HCT116 (cell line): Measurements from ENCODE around the gene ATN1. TPM values are rescaled to one million over a fixed set of nuclear protein-coding genes. Genes with fewer than 3 reads are reported as not detected.

Experiments
- ATAC-seq: fragments of 200-7000 bp; cut with Tn5 transposase; 2 replicates; pipeline ENCODE4 v1.9.1; 2020; ENCODE audit warnings: mild to moderate bottlenecking, moderate library complexity
- BruUV-seq: library from RNA; stranded (reverse); fragments of 400-500 nt; replicated peaks from 2 replicates; lab custom pipeline; 2021; lab: Mats Ljungman, UMichigan
- CTCF ChIA-PET: fragments of 300-600 bp; sonication (Branson Sonifier 250); formaldehyde crosslinking; loops from one replicate; lab custom pipeline; 2021; ENCODE audit warnings: antibody characterized with exemption; lab: Charles Lee
- POLR2A ChIA-PET: fragments of 300-600, 350-600 bp; sonication (Branson Sonifier 250); formaldehyde crosslinking; loops from one replicate; lab custom pipeline; 2021; ENCODE audit warnings: antibody characterized with exemption; lab: Charles Lee
- RAD21 ChIA-PET, 2 experiments: fragments of 300-600 bp; sonication (Branson Sonifier 250); formaldehyde crosslinking; loops; one replicate each; lab custom pipeline; 2023; ENCODE audit warnings: low total read pairs in 2 of 2; ENCODE audit not compliant: uncharacterized antibody in 2 of 2, unreplicated experiment in 2 of 2, low non-redundant PET in 1 of 2; lab: Charles Lee
- DNase-seq: peaks from one replicate; pipeline ENCODE4 v3.0.0-alpha.2; 2010; ENCODE audit warnings: low read depth, low spot score
- H2AFZ ChIP-seq: fragments of 200-600 bp; shearing (Covaris generic), sonication (generic); 2 replicates; pipeline ENCODE4 v1.6.1; 2017; ENCODE audit warnings: low read depth, mixed run types, mixed read lengths, antibody characterized with exemption, low read length; ENCODE audit not compliant: poor library complexity, severe bottlenecking
- H3K27ac ChIP-seq: 2 replicates; pipeline ENCODE4 v1.5.1; 2012; ENCODE audit warnings: low read depth, low read length
- H3K27me3 ChIP-seq: fragments of 200-600 bp; sonication (generic); 2 replicates; pipeline ENCODE4 v1.6.1; 2016; ENCODE audit warnings: mixed run types, low read length, mixed read lengths; ENCODE audit not compliant: insufficient read depth
- H3K36me3 ChIP-seq, 2 experiments: fragments of 200-500 bp in 1 of 2; fragments of 200-600 bp in 1 of 2; sonication (Bioruptor generic) in 1 of 2; sonication (generic) in 1 of 2; 2 replicates each; pipeline versions ENCODE4 v1.5.1 to v1.6.1; 2014 to 2016; ENCODE audit warnings: low read length in 2 of 2, inconsistent platforms in 1 of 2, mixed read lengths in 1 of 2, mixed run types in 1 of 2; ENCODE audit not compliant: insufficient read depth in 2 of 2, control insufficient read depth in 1 of 2
- H3K4me1 ChIP-seq, 2 experiments: fragments of 200-600 bp in 1 of 2; sonication (generic) in 1 of 2; 2 replicates each; pipeline versions ENCODE4 v1.5.1 to v1.6.1; 2012 to 2017; ENCODE audit warnings: low read length in 2 of 2, inconsistent platforms in 1 of 2, mild to moderate bottlenecking in 1 of 2, mixed read lengths in 1 of 2, mixed run types in 1 of 2, moderate library complexity in 1 of 2; ENCODE audit not compliant: insufficient read depth in 2 of 2, control insufficient read depth in 1 of 2
- H3K4me2 ChIP-seq: fragments of 200-600 bp; sonication (generic); 2 replicates; pipeline ENCODE4 v1.6.1; 2017; ENCODE audit warnings: mixed run types, low read length, mixed read lengths
- H3K4me3 ChIP-seq, 2 experiments: fragments of 200-600 bp in 1 of 2; sonication (generic) in 1 of 2; replicated peaks in 1 of 2; 2 replicates each; pipeline ENCODE4 v1.5.1; 2011 to 2016; ENCODE audit warnings: low read length in 2 of 2, control low read depth in 1 of 2, low read depth in 1 of 2, mild to moderate bottlenecking in 1 of 2, mixed read lengths in 1 of 2, mixed run types in 1 of 2
- H3K79me2 ChIP-seq: fragments of 200-600 bp; sonication (generic); 2 replicates; pipeline ENCODE4 v1.6.1; 2017; ENCODE audit warnings: mild to moderate bottlenecking, mixed run types, low read length, moderate library complexity, mixed read lengths; ENCODE audit not compliant: insufficient read depth
- H3K9ac ChIP-seq: fragments of 200-600 bp; sonication (generic); 2 replicates; pipeline ENCODE4 v1.6.1; 2016; ENCODE audit warnings: low read length, mixed read lengths
- H3K9me2 ChIP-seq: fragments of 200-600 bp; sonication (generic), shearing (Covaris generic); 2 replicates; pipeline ENCODE4 v1.6.1; 2017; ENCODE audit warnings: mixed run types, mild to moderate bottlenecking, moderate library complexity; ENCODE audit not compliant: insufficient read depth
- H3K9me3 ChIP-seq, 2 experiments: fragments of 200-500 bp in 1 of 2; fragments of 200-600 bp in 1 of 2; sonication (Bioruptor generic) in 1 of 2; sonication (generic) in 1 of 2; 2 replicates each; pipeline ENCODE4 v1.6.1; 2014 to 2017; ENCODE audit warnings: low read length in 2 of 2, mixed read lengths in 2 of 2, inconsistent platforms in 1 of 2, low read depth in 1 of 2, mild to moderate bottlenecking in 1 of 2, mixed run types in 1 of 2, moderate library complexity in 1 of 2; ENCODE audit not compliant: control insufficient read depth in 1 of 2, insufficient read depth in 1 of 2
- H4K20me1 ChIP-seq: fragments of 200-600 bp; sonication (generic), shearing (Covaris generic); 2 replicates; pipeline ENCODE4 v1.6.1; 2017; ENCODE audit warnings: mixed run types, mild to moderate bottlenecking, moderate library complexity; ENCODE audit not compliant: insufficient read depth
- CEBPB ChIP-seq: IDR thresholded peaks from 2 replicates; pipeline ENCODE4 v1.6.1; 2012; ENCODE audit warnings: low read depth
- EGR1 ChIP-seq: IDR thresholded peaks from 2 replicates; pipeline ENCODE4 v1.6.1; 2012; ENCODE audit warnings: low read depth
- EZH2 ChIP-seq: fragments of 200-600 bp; sonication (generic); IDR thresholded peaks from 2 replicates; pipeline ENCODE4 v1.6.1; 2017; ENCODE audit warnings: antibody characterized with exemption, mixed run types
- FOSL1 ChIP-seq: IDR thresholded peaks from 2 replicates; pipeline ENCODE4 v1.6.1; 2012; ENCODE audit warnings: low read depth
- JUND ChIP-seq: IDR thresholded peaks from 2 replicates; pipeline ENCODE4 v1.6.1; 2012
- POLR2A ChIP-seq: IDR thresholded peaks from 2 replicates; pipeline ENCODE4 v1.7.0; 2011; ENCODE audit warnings: borderline replicate concordance; ENCODE audit not compliant: insufficient read depth, insufficient read length; ENCODE audit errors: extremely low read depth
- POLR2AphosphoS5 ChIP-seq: IDR thresholded peaks from 2 replicates; pipeline ENCODE4 v1.6.1; 2011; ENCODE audit warnings: mild to moderate bottlenecking, low read depth, low read length, moderate library complexity
- RAD21 ChIP-seq: IDR thresholded peaks from 2 replicates; pipeline ENCODE4 v1.6.1; 2012; ENCODE audit warnings: low read depth, mild to moderate bottlenecking
- SRF ChIP-seq: IDR thresholded peaks from 2 replicates; pipeline ENCODE4 v1.6.1; 2012; ENCODE audit warnings: low read depth
- TCF7L2 ChIP-seq: IDR thresholded peaks from 2 replicates; pipeline ENCODE4 v1.7.0; 2011; ENCODE audit warnings: borderline replicate concordance, inconsistent platforms; ENCODE audit not compliant: insufficient read depth, insufficient read length; ENCODE audit errors: extremely low read depth
- YY1 ChIP-seq: IDR thresholded peaks from 2 replicates; pipeline ENCODE4 v1.6.1; 2011; ENCODE audit warnings: low read length, low read depth, moderate library complexity, mild to moderate bottlenecking; ENCODE audit not compliant: insufficient replicate concordance; ENCODE audit errors: extremely low read depth
- ZFX ChIP-seq: fragments of 450-650 bp; IDR thresholded peaks from 2 replicates; pipeline ENCODE4 v1.6.1; 2017
- ZNF274 ChIP-seq: fragments of 200-500 bp; sonication (Bioruptor generic); IDR thresholded peaks from 2 replicates; pipeline ENCODE4 v1.6.1; 2014; ENCODE audit warnings: mild to moderate bottlenecking, low read depth, low read length, inconsistent platforms
- intact Hi-C: fragments of 100-400 bp; cut with micrococcal nuclease; formaldehyde crosslinking; loops from 2 replicates; pipeline ENCODE4 v1.10.0; 2022
- total RNA-seq: library from RNA; stranded (reverse); gene quantifications from one replicate; pipeline ENCODE4 v1.2.1, GENCODE V29; 2021; ENCODE audit not compliant: unreplicated experiment
- TF ChIP-seq, protein P1 (sequence below): IDR thresholded peaks from 2 replicates; pipeline ENCODE4 v1.6.1; 2011; ENCODE audit warnings: mild to moderate bottlenecking, low read length, moderate library complexity; ENCODE audit not compliant: insufficient replicate concordance; ENCODE audit errors: extremely low read depth
- TF ChIP-seq, protein P2 (sequence below), 3 experiments: fragments of 200-600 bp in 1 of 3; sonication (generic) in 1 of 3; IDR thresholded peaks in 2 of 3; conservative IDR thresholded peaks in 1 of 3; 2 replicates each; pipeline ENCODE4 v1.5.1; 2012 to 2017; ENCODE audit warnings: low read depth in 2 of 3, low read length in 2 of 3, antibody characterized with exemption in 1 of 3, borderline replicate concordance in 1 of 3, control low read depth in 1 of 3, mild to moderate bottlenecking in 1 of 3, mixed read lengths in 1 of 3, mixed run types in 1 of 3, moderate library complexity in 1 of 3; ENCODE audit not compliant: insufficient read depth in 1 of 3

Gene ATN1
- total RNA-seq, 1 experiment from 2014 or later: 104 TPM

DNA sequence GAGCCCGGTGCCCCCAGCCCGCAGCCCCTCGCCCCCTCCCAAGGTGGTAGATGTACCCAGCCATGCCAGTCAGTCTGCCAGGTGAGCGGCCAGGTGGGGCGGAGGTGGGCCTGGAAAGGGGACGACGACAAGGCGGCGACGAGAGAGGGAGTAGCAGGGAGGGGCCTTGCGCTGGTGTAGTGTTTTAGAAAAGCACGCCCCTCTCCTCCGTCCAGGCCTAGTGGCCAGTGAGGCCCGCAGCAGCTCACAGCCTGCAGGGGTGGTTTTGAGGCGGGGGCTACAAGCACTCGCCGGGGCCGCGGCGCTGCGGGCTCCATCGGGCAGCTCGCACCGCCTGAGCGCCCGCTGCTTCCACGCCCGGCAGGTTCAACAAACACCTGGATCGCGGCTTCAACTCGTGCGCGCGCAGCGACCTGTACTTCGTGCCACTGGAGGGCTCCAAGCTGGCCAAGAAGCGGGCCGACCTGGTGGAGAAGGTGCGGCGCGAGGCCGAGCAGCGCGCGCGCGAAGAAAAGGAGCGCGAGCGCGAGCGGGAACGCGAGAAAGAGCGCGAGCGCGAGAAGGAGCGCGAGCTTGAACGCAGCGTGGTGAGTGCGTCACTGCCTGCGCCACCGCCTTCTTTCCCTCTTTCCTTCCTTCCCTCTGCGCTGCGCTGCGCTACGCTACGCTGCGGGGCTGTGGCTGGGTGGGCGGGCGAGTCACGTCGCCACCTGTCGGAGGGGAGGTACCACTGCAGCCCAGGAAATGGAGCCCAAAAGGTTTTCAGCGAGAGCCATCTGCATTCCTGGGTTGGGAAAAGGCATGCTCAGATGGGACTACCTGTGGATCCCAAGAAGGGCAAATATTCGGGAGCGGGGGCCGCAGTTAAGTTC is 10.0 kb downstream of the ATN1 start:
- DNase-seq: peak; percentile 92
- Histone ChIP-seq H4K20me1 (no peaks in the 10 kb centered on the region), H3K27me3 (no peaks in the 10 kb centered on the region), H3K9ac (peak overlapping the region; percentile 93), H3K9me3 (no peaks in the 10 kb centered on the region), H3K9me2 (no peaks in the 10 kb centered on the region), H3K4me1 (peaks cover 7 to 36% of the 10 kb centered on the region in 2 experiments; a peak in 3 of 4 replicates), H2AFZ (no peak overlapping the region), H3K4me3 (peak overlapping the region; percentile 61 to 68), H3K79me2 (peaks cover 22% of the 10 kb centered on the region), H3K4me2 (peak overlapping the region; percentile 91), H3K27ac (peak overlapping the region; percentile 93), H3K36me3 (peaks cover 13 to 37% of the 10 kb centered on the region in 2 experiments; a peak in 3 of 4 replicates)
- ChIA-PET RAD21 (interaction anchor here (0.6 to 0.9 kb wide), 2 partner anchors 11 to 12 kb away, joined by 3 to 5 read pairs; no protein-coding TSS in a partner anchor), POLR2A (interaction anchor here (0.9 to 1.3 kb wide), 9 partner anchors 8 to 81 kb away, joined by 3 to 15 read pairs (median 5); partner anchors contain the start of genes ATN1, LPCAT3 and SPSB2), CTCF (interaction anchor here (0.7 to 2.3 kb wide), 10 partner anchors 8 to 185 kb away, joined by 3 to 23 read pairs (median 4); partner anchors contain the start of genes MLF2, SPSB2 and USP5)
- peak; percentile 91 for ATAC-seq
- BruUV-seq: TSS peak; percentile 92
- TF ChIP-seq, protein P1, sequence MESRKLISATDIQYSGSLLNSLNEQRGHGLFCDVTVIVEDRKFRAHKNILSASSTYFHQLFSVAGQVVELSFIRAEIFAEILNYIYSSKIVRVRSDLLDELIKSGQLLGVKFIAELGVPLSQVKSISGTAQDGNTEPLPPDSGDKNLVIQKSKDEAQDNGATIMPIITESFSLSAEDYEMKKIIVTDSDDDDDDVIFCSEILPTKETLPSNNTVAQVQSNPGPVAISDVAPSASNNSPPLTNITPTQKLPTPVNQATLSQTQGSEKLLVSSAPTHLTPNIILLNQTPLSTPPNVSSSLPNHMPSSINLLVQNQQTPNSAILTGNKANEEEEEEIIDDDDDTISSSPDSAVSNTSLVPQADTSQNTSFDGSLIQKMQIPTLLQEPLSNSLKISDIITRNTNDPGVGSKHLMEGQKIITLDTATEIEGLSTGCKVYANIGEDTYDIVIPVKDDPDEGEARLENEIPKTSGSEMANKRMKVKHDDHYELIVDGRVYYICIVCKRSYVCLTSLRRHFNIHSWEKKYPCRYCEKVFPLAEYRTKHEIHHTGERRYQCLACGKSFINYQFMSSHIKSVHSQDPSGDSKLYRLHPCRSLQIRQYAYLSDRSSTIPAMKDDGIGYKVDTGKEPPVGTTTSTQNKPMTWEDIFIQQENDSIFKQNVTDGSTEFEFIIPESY: peak; percentile 93
- TF ChIP-seq SRF (no peak), FOSL1 (no peak), RAD21 (no peak), EGR1 (no peak), JUND (no peak), CEBPB (no peak), ZNF274 (no peak), ZFX (peak; percentile 80; the same call in 1 of the 2 replicates), TCF7L2 (peak; percentile 28), YY1 (peak; percentile 60), EZH2 (no peak), POLR2A (peak; percentile 75), POLR2AphosphoS5 (peak; percentile 90)
- TF ChIP-seq, protein P2, sequence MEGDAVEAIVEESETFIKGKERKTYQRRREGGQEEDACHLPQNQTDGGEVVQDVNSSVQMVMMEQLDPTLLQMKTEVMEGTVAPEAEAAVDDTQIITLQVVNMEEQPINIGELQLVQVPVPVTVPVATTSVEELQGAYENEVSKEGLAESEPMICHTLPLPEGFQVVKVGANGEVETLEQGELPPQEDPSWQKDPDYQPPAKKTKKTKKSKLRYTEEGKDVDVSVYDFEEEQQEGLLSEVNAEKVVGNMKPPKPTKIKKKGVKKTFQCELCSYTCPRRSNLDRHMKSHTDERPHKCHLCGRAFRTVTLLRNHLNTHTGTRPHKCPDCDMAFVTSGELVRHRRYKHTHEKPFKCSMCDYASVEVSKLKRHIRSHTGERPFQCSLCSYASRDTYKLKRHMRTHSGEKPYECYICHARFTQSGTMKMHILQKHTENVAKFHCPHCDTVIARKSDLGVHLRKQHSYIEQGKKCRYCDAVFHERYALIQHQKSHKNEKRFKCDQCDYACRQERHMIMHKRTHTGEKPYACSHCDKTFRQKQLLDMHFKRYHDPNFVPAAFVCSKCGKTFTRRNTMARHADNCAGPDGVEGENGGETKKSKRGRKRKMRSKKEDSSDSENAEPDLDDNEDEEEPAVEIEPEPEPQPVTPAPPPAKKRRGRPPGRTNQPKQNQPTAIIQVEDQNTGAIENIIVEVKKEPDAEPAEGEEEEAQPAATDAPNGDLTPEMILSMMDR (IDR thresholded peaks at IDR 0.05 in 2 of 3, conservative IDR thresholded peaks at IDR 0.05 in 1 of 3; ENCODE audit: borderline replicate concordance in 1 of 3, insufficient read depth in 1 of 3, low read depth in 2 of 3, low read length in 2 of 3): peak in 2 of 3 experiments; percentile 91 to 98; a peak in 4 of 6 replicates
- intact Hi-C loops: loop anchor here (2.0 kb wide), 1 partner anchor 13 kb away; no protein-coding TSS in a partner anchor
